ENCODE data around the gene SIAH2. TPM values are rescaled to one million over a fixed set of nuclear protein-coding genes. Genes with fewer than 3 reads are reported as not detected.

Gene SIAH2
- total RNA-seq, 1 donor from 2014 or later, result 18.2 TPM

- Mint-ChIP-seq H3K9me3 (no peaks in the 10 kb centered on the region), H3K4me1 (ENCODE audit: unreplicated experiment) (peaks cover 26% of the 10 kb centered on the region), H3K36me3 (peaks cover 16% of the 10 kb centered on the region), H3K27ac (no peak overlapping the region), H3K27me3 (no peaks in the 10 kb centered on the region), H3K4me3 (no peak overlapping the region)
- TF ChIP-seq CTCF (conservative IDR thresholded peaks at IDR 0.05), result no peak
- no peak for DNase-seq (ENCODE audit: extremely low spot score, unreplicated experiment)
These were observed 19.5 kb downstream of the SIAH2 start for GRCh38 chr3:150743508-150743907.

- no peak for TF ChIP-seq CTCF (conservative IDR thresholded peaks at IDR 0.05)
- no peak for DNase-seq (ENCODE audit: extremely low spot score, unreplicated experiment)
- no peaks in the 10 kb centered on the region for H3K27me3 Mint-ChIP-seq
- H3K36me3 Mint-ChIP-seq, result peaks cover 16% of the 10 kb centered on the region
- peak overlapping the region; percentile 18 for H3K27ac Mint-ChIP-seq
- H3K4me3 Mint-ChIP-seq, result no peak overlapping the region
- peaks cover 20% of the 10 kb centered on the region for H3K4me1 Mint-ChIP-seq (ENCODE audit: unreplicated experiment)
- no peaks in the 10 kb centered on the region for H3K9me3 Mint-ChIP-seq
These were observed 20.3 kb downstream of the SIAH2 start for GRCh38 chr3:150742679-150743078.

GRCh38 chr3:150742141-150742523, 20.8 kb downstream of the SIAH2 start:
- Mint-ChIP-seq H3K27me3 (no peaks in the 10 kb centered on the region), H3K27ac (peak overlapping the region; percentile 18), H3K4me1 (ENCODE audit: unreplicated experiment) (peaks cover 26% of the 10 kb centered on the region)

GRCh38 chr3:150741497-150742140, 21.4 kb downstream of the SIAH2 start:
- no peak overlapping the region for H3K4me3 Mint-ChIP-seq
- H3K9me3 Mint-ChIP-seq, result no peaks in the 10 kb centered on the region
- H3K27me3 Mint-ChIP-seq, result no peaks in the 10 kb centered on the region
- no peak overlapping the region for H3K27ac Mint-ChIP-seq
- DNase-seq (ENCODE audit: extremely low spot score, unreplicated experiment), result no peak
- H3K36me3 Mint-ChIP-seq, result peaks cover 16% of the 10 kb centered on the region
- no peak for TF ChIP-seq CTCF (conservative IDR thresholded peaks at IDR 0.05)
- peaks cover 25% of the 10 kb centered on the region for H3K4me1 Mint-ChIP-seq (ENCODE audit: unreplicated experiment)

More at GRCh38 chr3:150742141-150742523, 20.8 kb downstream of the SIAH2 start:
- TF ChIP-seq CTCF (conservative IDR thresholded peaks at IDR 0.05), result no peak
- Mint-ChIP-seq H3K9me3 (no peaks in the 10 kb centered on the region), H3K36me3 (peaks cover 16% of the 10 kb centered on the region), H3K4me3 (no peak overlapping the region)
- DNase-seq (ENCODE audit: extremely low spot score, unreplicated experiment), result no peak

- H3K27ac Mint-ChIP-seq, result no peak overlapping the region
- no peaks in the 10 kb centered on the region for H3K9me3 Mint-ChIP-seq
- no peak for DNase-seq (ENCODE audit: extremely low spot score, unreplicated experiment)
- H3K4me3 Mint-ChIP-seq, result no peak overlapping the region
- H3K36me3 Mint-ChIP-seq, result peaks cover 16% of the 10 kb centered on the region
- peaks cover 23% of the 10 kb centered on the region for H3K4me1 Mint-ChIP-seq (ENCODE audit: unreplicated experiment)
- H3K27me3 Mint-ChIP-seq, result no peaks in the 10 kb centered on the region
- TF ChIP-seq CTCF (conservative IDR thresholded peaks at IDR 0.05), result no peak
These were observed 22.1 kb downstream of the SIAH2 start for GRCh38 chr3:150740733-150741496.
